ENCODE results near the gene OSBPL7.

Gene OSBPL7

GRCh38 chr17:47820033-47820789 is 1.4 kb downstream of the OSBPL7 start:
- DNase-seq, result no peak

GRCh38 chr17:47819475-47819874 is 2.1 kb downstream of the OSBPL7 start:
- no peak for DNase-seq

- DNase-seq, result no peak
These were observed 3.4 kb downstream of the OSBPL7 start for GRCh38 chr17:47818002-47818695.

GRCh38 chr17:47816947-47817346 is 4.6 kb downstream of the OSBPL7 start:
- no peak for DNase-seq

- no peak for DNase-seq
These were observed 5.4 kb downstream of the OSBPL7 start for GRCh38 chr17:47816111-47816735.

GRCh38 chr17:47815106-47815918 is 6.3 kb downstream of the OSBPL7 start:
- DNase-seq, result no peak

- DNase-seq, result no peak
These were observed 8.0 kb downstream of the OSBPL7 start for GRCh38 chr17:47813512-47814031.

GRCh38 chr17:47813077-47813476 is 8.5 kb downstream of the OSBPL7 start:
- no peak for DNase-seq

- no peak for DNase-seq
These were observed 9.3 kb downstream of the OSBPL7 start for GRCh38 chr17:47812146-47812920.

GRCh38 chr17:47811709-47812108 is 9.9 kb downstream of the OSBPL7 start:
- DNase-seq, result no peak

- no peak for DNase-seq
These were observed 10.5 kb downstream of the OSBPL7 start for GRCh38 chr17:47810901-47811635.

- no peak for DNase-seq
These were observed 11.3 kb downstream of the OSBPL7 start for GRCh38 chr17:47810200-47810821.

GRCh38 chr17:47808830-47809480 is 12.6 kb downstream of the OSBPL7 start:
- no peak for DNase-seq

- no peak for DNase-seq
These were observed 13.4 kb downstream of the OSBPL7 start for GRCh38 chr17:47808036-47808829.

GRCh38 chr17:47807421-47807820 is 14.2 kb downstream of the OSBPL7 start:
- DNase-seq, result no peak

- no peak for DNase-seq
These were observed 14.7 kb downstream of the OSBPL7 start for GRCh38 chr17:47806913-47807255.

- no peak for DNase-seq
These were observed 15.3 kb downstream of the OSBPL7 start for GRCh38 chr17:47806026-47806912.

GRCh38 chr17:47804461-47804860 is 17.1 kb downstream of the OSBPL7 start:
- no peak for DNase-seq

All from retina (tissue), 1 donor.